ENCODE results near the gene POP4. TPM values are rescaled to one million over a fixed set of nuclear protein-coding genes. Genes with fewer than 3 reads are reported as not detected.
A peak's percentile ranks its signal among the peaks of the same experiment; 100 is the strongest.

The POP4 gene
- total RNA-seq, 4 donors from 2014 or later: 6.4 to 59.7 (median 38.7) TPM

- no peaks in the 10 kb centered on the region for H3K27me3 ChIP-seq
- H3K9me3 ChIP-seq: no peaks in the 10 kb centered on the region
- peaks cover 0 to 25% (median 12%) of the 10 kb centered on the region in 4 donors for H3K36me3 ChIP-seq
- intact Hi-C loops (cut with DNase I; ENCODE audit: low total_unique reads): no loop called here
- no peak for DNase-seq
- in situ Hi-C loops (cut with MboI; ENCODE audit: low pct_ligation_motif_present in 1 of 4, low pct_unique_long_range_greater_than_20kb in 1 of 4, low sequenced_read_pairs in 3 of 4): loop anchor here in 2 of 4 donors (25.0 kb wide), 2 partner anchors 102 to 227 kb away; partner anchors contain the start of gene C19orf12 (in 1 of the 2)
- no peak overlapping the region for H3K4me3 ChIP-seq
- WGBS, 2 donors (ENCODE audit: low coverage in 1 of 2): 93% methylated on average over 22 of the region's 22 CpGs; no CpG with 5 or more reads in 1 of the 2 donors
- no peak overlapping the region for H3K27ac ChIP-seq
- H3K4me1 ChIP-seq: peaks cover 8 to 14% (median 9%) of the 10 kb centered on the region in 4 donors
- no peak for TF ChIP-seq POLR2A (IDR thresholded peaks at IDR 0.05)
- no peak for TF ChIP-seq EP300 (IDR thresholded peaks at IDR 0.05; ENCODE audit: low read depth)
- TF ChIP-seq POLR2AphosphoS5 (IDR thresholded peaks at IDR 0.05): no peak
- no peak for TF ChIP-seq CTCF (IDR thresholded peaks at IDR 0.05)
Measured at GRCh38 chr19:29610213-29610573, 4.1 kb downstream of the POP4 start.

DNA sequence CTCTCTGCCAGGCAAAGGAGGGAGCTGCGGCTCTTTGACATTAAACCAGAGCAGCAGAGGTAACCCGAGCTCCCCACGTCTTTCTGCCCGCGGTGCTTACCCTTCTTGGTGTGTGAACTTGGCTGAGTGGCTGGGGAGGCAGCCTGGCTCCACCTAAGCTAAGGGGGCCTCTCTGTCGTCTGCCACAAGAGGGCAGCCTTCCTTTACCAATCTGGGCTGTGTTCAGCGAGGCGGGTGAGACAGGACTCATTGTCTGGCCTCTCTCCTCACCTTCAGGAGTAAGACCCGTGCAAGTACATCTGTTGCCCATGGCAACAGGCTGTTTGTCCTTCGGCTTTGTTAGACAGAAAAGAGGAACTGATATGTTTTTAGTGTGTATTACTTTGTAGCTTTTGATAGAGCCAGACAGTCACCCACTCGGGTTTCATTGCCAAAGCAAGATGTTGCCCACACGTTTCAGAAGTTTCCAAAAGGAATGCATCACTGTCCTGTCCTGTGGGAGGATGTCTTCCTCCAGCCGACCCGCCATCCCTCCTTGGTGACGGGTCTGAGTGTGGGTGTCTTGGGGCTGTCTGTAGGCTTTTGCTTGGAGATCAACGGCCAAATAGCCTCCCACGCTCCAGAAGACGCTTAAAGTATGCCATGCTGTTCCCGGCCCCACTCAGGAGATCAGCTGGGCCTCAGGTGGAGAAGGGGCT, 4.6 kb downstream of the POP4 start:
- Histone ChIP-seq H3K27me3 (no peaks in the 10 kb centered on the region), H3K9me3 (no peaks in the 10 kb centered on the region), H3K4me3 (no peak overlapping the region), H3K36me3 (peaks cover 0 to 27% (median 12%) of the 10 kb centered on the region in 4 donors), H3K4me1 (peaks cover 4 to 10% (median 7%) of the 10 kb centered on the region in 4 donors), H3K27ac (no peak overlapping the region)
- in situ Hi-C loops (cut with MboI; ENCODE audit: low pct_ligation_motif_present in 1 of 4, low pct_unique_long_range_greater_than_20kb in 1 of 4, low sequenced_read_pairs in 3 of 4) (loop anchor here in 2 of 4 donors (25.0 kb wide), 2 partner anchors 102 to 227 kb away; partner anchors contain the start of gene C19orf12 (in 1 of the 2)), intact Hi-C loops (cut with DNase I; ENCODE audit: low total_unique reads) (no loop called here)
- 8 to 37% methylated on average over 2 to 19 of the region's 19 CpGs for WGBS, 2 donors (ENCODE audit: low coverage in 1 of 2)
- DNase-seq: peak; percentile 80
- TF ChIP-seq EP300 (IDR thresholded peaks at IDR 0.05; ENCODE audit: low read depth) (no peak), POLR2A (IDR thresholded peaks at IDR 0.05) (no peak), CTCF (IDR thresholded peaks at IDR 0.05) (peak; percentile 70 to 88 (median 78)), POLR2AphosphoS5 (IDR thresholded peaks at IDR 0.05) (no peak)

- Histone ChIP-seq H3K9me3 (no peaks in the 10 kb centered on the region), H3K4me3 (no peak overlapping the region), H3K36me3 (peaks cover 0 to 27% (median 12%) of the 10 kb centered on the region in 4 donors), H3K4me1 (peaks cover 0 to 5% (median 1%) of the 10 kb centered on the region in 4 donors), H3K27ac (no peak overlapping the region), H3K27me3 (no peaks in the 10 kb centered on the region)
- no peak for DNase-seq
- WGBS, 2 donors (ENCODE audit: low coverage in 1 of 2): 93% methylated on average over 9 of the region's 9 CpGs; no CpG with 5 or more reads in 1 of the 2 donors
- intact Hi-C loops (cut with DNase I; ENCODE audit: low total_unique reads) (no loop called here), in situ Hi-C loops (cut with MboI; ENCODE audit: low pct_ligation_motif_present in 1 of 4, low pct_unique_long_range_greater_than_20kb in 1 of 4, low sequenced_read_pairs in 3 of 4) (loop anchor here in 2 of 4 donors (25.0 kb wide), 2 partner anchors 100 to 225 kb away; partner anchors contain the start of gene C19orf12 (in 1 of the 2))
- TF ChIP-seq POLR2A (IDR thresholded peaks at IDR 0.05) (no peak), POLR2AphosphoS5 (IDR thresholded peaks at IDR 0.05) (no peak), EP300 (IDR thresholded peaks at IDR 0.05; ENCODE audit: low read depth) (no peak)
Measured at GRCh38 chr19:29612121-29612520, 6.0 kb downstream of the POP4 start.

DNA sequence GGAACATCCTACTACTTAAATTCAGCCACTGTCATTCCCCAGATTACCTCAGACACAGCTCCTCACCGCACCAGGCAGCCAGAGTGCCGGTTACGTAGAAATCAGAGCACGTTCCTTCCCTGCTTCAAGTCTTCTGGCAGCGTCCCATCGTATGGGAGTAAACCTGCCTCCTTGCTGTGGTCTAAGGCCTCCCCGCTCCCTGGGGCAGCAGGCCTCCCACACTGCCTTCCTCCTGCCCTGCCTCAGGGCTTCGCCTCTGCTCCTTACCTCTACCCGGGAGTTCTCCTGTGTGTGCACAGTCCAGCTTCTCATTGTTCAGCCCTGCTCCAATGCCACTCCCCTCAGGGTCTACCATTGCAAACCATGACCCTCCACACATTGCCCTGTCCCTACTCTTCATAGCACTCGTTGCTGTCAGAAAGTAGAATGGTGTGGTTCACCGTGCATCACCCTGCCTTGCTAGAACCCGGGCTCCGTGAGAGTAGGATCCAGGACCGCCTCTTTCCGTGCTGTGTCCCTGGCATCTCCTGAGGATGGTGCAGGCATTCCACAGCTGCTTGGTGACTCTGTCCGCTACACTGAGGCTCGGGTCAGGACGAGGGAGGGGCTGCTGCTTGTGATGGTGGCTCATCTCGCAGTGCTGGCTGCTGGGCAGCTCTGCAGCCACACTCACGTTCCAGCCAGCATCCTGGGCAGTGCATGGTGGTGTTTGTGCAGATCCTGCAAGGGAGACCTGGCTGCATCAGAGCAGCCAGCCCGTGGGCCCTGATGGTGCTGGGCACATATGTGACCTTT, 6.9 kb downstream of the POP4 start:
- H3K27me3 ChIP-seq: no peaks in the 10 kb centered on the region
- WGBS, 2 donors (ENCODE audit: low coverage in 1 of 2): 90 to 100% methylated on average over 7 to 21 of the region's 21 CpGs
- DNase-seq: no peak
- in situ Hi-C loops (cut with MboI; ENCODE audit: low pct_ligation_motif_present in 1 of 4, low pct_unique_long_range_greater_than_20kb in 1 of 4, low sequenced_read_pairs in 3 of 4): loop anchor here in 2 of 4 donors (25.0 kb wide), 2 partner anchors 99 to 224 kb away; partner anchors contain the start of gene C19orf12 (in 1 of the 2)
- H3K9me3 ChIP-seq: no peaks in the 10 kb centered on the region
- no peaks in the 10 kb centered on the region for H3K4me1 ChIP-seq
- intact Hi-C loops (cut with DNase I; ENCODE audit: low total_unique reads): no loop called here
- H3K36me3 ChIP-seq: peaks cover 0 to 27% (median 12%) of the 10 kb centered on the region in 4 donors
- H3K27ac ChIP-seq: no peak overlapping the region
- no peak overlapping the region for H3K4me3 ChIP-seq
- TF ChIP-seq POLR2AphosphoS5 (IDR thresholded peaks at IDR 0.05) (no peak), EP300 (IDR thresholded peaks at IDR 0.05; ENCODE audit: low read depth) (no peak), CTCF (IDR thresholded peaks at IDR 0.05) (no peak), POLR2A (IDR thresholded peaks at IDR 0.05) (no peak)

Measured in transverse colon (tissue), 4 donors.